GM12878 (cell line): ENCODE measurements around the gene ME1.

ENCODE experiments used
- CREM ChIP-seq: IDR thresholded peaks from 2 replicates; pipeline ENCODE4 v1.6.1; 2014; ENCODE audit warnings: antibody characterized with exemption, low read depth
- CTCF ChIP-seq, 3 experiments: IDR thresholded peaks in 2 of 3; conservative IDR thresholded peaks in 1 of 3; 2 replicates each; pipeline ENCODE4 v1.5.1; 2011; ENCODE audit warnings: low read depth in 3 of 3, low read length in 3 of 3, mild to moderate bottlenecking in 3 of 3, control low read depth in 2 of 3, moderate library complexity in 2 of 3, inconsistent platforms in 1 of 3, mixed read lengths in 1 of 3; ENCODE audit not compliant: control insufficient read depth in 2 of 3, insufficient read depth in 1 of 3; ENCODE audit errors: extremely low read depth in 1 of 3
- NFXL1 ChIP-seq: fragments of 450-650 bp; IDR thresholded peaks from 2 replicates; pipeline ENCODE4 v1.6.1; 2017; ENCODE audit warnings: antibody characterized with exemption, mild to moderate bottlenecking, borderline replicate concordance
- POLR2AphosphoS5 ChIP-seq: IDR thresholded peaks from 2 replicates; pipeline ENCODE4 v1.6.1; 2011; ENCODE audit warnings: mild to moderate bottlenecking, low read length, inconsistent platforms
- SIX5 ChIP-seq: IDR thresholded peaks from 2 replicates; pipeline ENCODE4 v1.6.1; 2011; ENCODE audit warnings: mild to moderate bottlenecking, low read depth, low read length, moderate library complexity; ENCODE audit not compliant: severe bottlenecking
- TF ChIP-seq, protein P1 (sequence below): fragments of 450-650 bp; conservative IDR thresholded peaks from 2 replicates; pipeline ENCODE4 v1.6.1; 2017; ENCODE audit warnings: mild to moderate bottlenecking, moderate library complexity

- no peak for TF ChIP-seq CTCF (IDR thresholded peaks at IDR 0.05 in 2 of 3, conservative IDR thresholded peaks at IDR 0.05 in 1 of 3; ENCODE audit: control insufficient read depth in 2 of 3, extremely low read depth in 1 of 3, insufficient read depth in 1 of 3, low read depth in 3 of 3, low read length in 3 of 3)
- TF ChIP-seq SIX5, result no peak
- TF ChIP-seq NFXL1, result no peak
- no peak for TF ChIP-seq CREM
- TF ChIP-seq, protein P1, sequence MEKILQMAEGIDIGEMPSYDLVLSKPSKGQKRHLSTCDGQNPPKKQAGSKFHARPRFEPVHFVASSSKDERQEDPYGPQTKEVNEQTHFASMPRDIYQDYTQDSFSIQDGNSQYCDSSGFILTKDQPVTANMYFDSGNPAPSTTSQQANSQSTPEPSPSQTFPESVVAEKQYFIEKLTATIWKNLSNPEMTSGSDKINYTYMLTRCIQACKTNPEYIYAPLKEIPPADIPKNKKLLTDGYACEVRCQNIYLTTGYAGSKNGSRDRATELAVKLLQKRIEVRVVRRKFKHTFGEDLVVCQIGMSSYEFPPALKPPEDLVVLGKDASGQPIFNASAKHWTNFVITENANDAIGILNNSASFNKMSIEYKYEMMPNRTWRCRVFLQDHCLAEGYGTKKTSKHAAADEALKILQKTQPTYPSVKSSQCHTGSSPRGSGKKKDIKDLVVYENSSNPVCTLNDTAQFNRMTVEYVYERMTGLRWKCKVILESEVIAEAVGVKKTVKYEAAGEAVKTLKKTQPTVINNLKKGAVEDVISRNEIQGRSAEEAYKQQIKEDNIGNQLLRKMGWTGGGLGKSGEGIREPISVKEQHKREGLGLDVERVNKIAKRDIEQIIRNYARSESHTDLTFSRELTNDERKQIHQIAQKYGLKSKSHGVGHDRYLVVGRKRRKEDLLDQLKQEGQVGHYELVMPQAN, result no peak
- no peak for TF ChIP-seq POLR2AphosphoS5
Observed at GRCh38 chr6:83265384-83265783, 165.5 kb downstream of the ME1 start.
